Measurements from ENCODE around the gene TMEM184C.
A peak's percentile ranks its signal among the peaks of the same experiment; 100 is the strongest.

The TMEM184C gene

DNA sequence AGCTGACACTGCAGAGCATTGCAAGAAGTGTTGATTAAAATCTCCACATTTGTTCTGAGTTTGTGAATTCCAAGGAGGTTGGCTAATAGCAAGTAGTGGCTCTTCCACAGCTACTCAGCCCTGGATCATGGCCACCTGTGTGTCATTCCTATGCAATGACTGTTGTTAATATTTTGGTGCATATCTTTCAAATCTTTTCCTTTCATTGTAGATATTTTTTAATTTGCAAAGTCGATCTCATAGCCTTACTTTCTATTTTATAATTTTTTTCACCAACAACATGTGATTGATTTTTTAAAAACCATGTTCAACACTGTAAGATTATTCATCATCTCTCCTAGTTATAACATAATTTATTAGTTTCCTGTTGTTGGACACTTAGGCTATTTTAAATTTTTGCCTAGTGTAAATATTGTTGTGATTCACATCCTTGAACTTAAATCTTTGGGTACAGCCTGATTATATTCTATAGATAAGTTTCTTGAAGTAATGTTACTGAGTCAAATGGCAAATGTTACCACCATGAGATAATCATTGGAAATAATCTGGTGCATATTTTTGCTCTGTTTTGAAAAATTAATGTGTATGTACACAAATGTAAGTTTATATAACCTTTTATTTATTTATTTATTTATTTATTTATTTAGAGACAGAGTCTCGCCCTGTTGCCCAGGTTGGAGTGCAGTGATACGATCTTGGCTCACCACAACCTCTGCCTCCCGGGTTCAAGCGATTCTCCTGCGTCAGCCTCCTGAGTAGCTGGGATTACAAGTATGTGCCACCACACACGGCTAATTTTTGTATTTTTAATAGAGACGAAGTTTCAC, 97.6 kb downstream of the TMEM184C start:
- no peak overlapping the region for H3K4me3 ChIP-seq (ENCODE audit: low read length)
- TF ChIP-seq, protein P1, sequence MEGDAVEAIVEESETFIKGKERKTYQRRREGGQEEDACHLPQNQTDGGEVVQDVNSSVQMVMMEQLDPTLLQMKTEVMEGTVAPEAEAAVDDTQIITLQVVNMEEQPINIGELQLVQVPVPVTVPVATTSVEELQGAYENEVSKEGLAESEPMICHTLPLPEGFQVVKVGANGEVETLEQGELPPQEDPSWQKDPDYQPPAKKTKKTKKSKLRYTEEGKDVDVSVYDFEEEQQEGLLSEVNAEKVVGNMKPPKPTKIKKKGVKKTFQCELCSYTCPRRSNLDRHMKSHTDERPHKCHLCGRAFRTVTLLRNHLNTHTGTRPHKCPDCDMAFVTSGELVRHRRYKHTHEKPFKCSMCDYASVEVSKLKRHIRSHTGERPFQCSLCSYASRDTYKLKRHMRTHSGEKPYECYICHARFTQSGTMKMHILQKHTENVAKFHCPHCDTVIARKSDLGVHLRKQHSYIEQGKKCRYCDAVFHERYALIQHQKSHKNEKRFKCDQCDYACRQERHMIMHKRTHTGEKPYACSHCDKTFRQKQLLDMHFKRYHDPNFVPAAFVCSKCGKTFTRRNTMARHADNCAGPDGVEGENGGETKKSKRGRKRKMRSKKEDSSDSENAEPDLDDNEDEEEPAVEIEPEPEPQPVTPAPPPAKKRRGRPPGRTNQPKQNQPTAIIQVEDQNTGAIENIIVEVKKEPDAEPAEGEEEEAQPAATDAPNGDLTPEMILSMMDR (conservative IDR thresholded peaks at IDR 0.05; ENCODE audit: low read depth, low read length): no peak
- DNase-seq (ENCODE audit: low read depth): peak; percentile 75

DNA sequence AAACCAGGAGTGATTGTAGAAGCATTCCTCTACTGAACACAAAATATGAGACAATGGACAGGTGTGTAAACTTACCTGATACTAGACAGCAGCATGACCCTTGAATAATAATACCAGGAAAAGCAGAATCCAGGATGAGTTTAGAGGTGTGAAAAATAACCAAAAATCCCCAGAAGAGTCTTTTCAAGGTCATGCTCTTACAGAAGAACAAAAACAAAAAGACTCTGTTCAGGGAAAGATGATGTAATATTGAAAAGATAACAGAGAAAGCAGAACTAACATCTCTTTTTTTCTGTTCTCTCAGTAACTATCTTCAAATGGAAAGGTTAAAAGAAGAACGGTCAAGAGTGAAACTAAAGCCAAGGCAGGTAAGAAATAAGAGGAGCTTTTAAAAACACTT, 100.7 kb downstream of the TMEM184C start:
- TF ChIP-seq, protein P1 (conservative IDR thresholded peaks at IDR 0.05; ENCODE audit: low read depth, low read length): no peak
- DNase-seq (ENCODE audit: low read depth): no peak
- H3K4me3 ChIP-seq (ENCODE audit: low read length): no peak overlapping the region

Data from retinal pigment epithelial cell (primary cell).